ENCODE measurements around the gene MMP1.
A peak's percentile ranks its signal among the peaks of the same experiment; 100 is the strongest.
"Not testable (repeated sequence)": the region's sequence is repeated elsewhere in the genome, so short reads cannot be mapped to it uniquely, and the experiment has no call there.

MMP1 gene

DNA sequence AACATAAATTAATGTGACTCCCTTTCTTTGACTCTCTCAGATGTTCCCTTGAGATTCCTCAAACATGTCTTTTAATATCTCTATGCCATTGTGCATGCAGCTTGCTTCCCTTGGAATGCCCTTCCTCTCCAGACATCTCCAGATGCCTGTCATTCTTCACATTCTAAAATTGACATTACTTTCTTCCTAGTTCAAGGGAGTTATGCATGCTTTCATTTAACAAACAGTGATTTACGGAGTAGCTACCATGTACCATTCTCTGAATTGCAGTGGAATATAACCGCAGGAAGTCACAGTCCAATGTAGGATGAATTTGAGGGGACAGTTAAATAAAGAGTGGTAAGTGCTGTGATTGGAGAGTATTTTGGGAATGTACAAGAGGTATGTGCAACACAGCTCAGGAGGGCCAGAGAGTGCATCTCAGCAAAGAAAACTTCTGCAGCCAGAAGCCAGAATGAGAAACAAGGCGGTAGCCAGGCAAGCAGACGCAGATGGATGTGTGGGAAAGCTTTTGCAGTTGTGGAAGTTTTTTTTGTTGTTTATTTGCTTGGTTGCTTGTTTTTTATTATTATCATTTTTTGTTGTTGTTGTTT is 36.2 kb downstream of the MMP1 start:
- ChIA-PET CTCF (interaction anchor here (0.6 to 0.7 kb wide), 2 partner anchors 28 to 95 kb away, joined by 3 read pairs; no protein-coding TSS in a partner anchor), POLR2A (ENCODE audit: low non-redundant PET) (no interaction called here)
- DNase-seq (ENCODE audit: low spot score), result no peak
- TF ChIP-seq, protein P1, sequence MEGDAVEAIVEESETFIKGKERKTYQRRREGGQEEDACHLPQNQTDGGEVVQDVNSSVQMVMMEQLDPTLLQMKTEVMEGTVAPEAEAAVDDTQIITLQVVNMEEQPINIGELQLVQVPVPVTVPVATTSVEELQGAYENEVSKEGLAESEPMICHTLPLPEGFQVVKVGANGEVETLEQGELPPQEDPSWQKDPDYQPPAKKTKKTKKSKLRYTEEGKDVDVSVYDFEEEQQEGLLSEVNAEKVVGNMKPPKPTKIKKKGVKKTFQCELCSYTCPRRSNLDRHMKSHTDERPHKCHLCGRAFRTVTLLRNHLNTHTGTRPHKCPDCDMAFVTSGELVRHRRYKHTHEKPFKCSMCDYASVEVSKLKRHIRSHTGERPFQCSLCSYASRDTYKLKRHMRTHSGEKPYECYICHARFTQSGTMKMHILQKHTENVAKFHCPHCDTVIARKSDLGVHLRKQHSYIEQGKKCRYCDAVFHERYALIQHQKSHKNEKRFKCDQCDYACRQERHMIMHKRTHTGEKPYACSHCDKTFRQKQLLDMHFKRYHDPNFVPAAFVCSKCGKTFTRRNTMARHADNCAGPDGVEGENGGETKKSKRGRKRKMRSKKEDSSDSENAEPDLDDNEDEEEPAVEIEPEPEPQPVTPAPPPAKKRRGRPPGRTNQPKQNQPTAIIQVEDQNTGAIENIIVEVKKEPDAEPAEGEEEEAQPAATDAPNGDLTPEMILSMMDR (conservative IDR thresholded peaks at IDR 0.05; ENCODE audit: low read depth), result no peak
- H3K27ac ChIP-seq, result no peak overlapping the region

DNA sequence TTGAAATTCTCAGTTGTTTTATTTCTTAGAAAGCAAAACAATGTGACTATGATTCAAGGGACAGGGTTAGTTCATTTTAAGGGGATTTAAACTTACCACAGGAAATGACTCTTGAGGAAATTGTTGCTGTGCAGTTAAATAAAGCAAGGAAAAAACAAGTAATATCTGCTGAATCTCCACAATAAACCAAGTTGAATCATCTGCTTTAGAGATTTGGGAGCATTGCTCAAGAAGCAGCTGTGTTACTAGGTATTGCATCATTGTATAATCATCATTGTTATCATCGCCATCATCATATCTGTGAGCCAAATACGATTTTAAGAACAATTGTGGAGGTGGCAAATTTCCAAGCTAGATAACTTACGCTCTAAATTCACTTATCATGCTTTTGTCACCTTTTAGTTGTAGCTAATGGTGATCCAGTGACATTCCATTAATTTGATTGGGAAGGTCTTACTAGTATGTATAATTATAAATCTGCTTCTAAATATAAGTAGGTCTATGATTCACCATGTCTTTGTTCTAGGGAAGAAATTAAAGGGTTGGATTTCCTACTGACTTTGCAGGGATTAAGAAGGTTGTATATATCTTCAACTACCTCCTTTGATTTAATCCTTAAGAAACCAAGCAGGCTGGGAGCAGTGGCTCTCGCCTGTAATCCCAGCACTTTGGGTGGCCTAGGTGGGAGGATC is 37.5 kb downstream of the MMP1 start:
- peak; percentile 92 for DNase-seq (ENCODE audit: low spot score)
- peak overlapping the region; percentile 70 for H3K27ac ChIP-seq
- POLR2A ChIA-PET (ENCODE audit: low non-redundant PET), result no interaction called here
- TF ChIP-seq, protein P1 (conservative IDR thresholded peaks at IDR 0.05; ENCODE audit: low read depth), result no peak
- CTCF ChIA-PET, result interaction anchor here (0.6 kb wide), 1 partner anchor 94 kb away, joined by 4 read pairs; no protein-coding TSS in a partner anchor

DNA sequence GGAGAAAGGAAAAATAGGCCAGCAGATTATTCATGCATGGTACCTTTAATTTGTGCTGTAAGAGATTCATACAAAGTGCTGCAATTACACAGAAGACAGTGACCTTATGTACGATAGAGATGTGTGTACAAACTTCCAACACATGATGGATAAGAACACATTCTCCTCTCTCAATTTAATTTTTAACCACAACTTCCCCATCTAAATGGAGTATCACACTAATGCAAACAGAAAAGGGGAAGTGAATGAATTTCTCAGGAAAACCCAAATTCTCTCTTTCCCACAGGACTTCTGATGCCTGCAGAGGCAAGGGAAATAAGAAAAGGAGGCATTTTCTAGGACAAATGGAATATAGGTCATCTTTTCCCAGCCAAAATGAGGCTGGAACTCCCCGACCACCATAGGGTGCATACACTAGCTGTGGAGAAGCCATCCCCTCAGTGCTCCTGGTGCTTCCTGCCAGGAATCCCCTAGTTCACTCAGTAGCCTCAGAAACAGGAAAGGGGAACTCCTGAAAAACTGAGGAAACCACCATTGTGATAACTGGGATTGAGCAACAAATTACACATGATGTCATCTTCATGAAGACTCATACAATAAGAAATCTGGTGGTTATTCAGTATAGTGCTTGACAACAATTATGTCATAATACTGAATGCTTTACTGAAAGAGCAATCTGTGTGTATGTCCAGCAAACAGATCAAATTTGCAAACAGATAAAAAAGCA is 40.0 kb downstream of the MMP1 start:
- POLR2A ChIA-PET (ENCODE audit: low non-redundant PET), result no interaction called here
- CTCF ChIA-PET, result no interaction called here
- TF ChIP-seq, protein P1 (conservative IDR thresholded peaks at IDR 0.05; ENCODE audit: low read depth), result no peak
- peak; percentile 22 for DNase-seq (ENCODE audit: low spot score)
- no peak overlapping the region for H3K27ac ChIP-seq

DNA sequence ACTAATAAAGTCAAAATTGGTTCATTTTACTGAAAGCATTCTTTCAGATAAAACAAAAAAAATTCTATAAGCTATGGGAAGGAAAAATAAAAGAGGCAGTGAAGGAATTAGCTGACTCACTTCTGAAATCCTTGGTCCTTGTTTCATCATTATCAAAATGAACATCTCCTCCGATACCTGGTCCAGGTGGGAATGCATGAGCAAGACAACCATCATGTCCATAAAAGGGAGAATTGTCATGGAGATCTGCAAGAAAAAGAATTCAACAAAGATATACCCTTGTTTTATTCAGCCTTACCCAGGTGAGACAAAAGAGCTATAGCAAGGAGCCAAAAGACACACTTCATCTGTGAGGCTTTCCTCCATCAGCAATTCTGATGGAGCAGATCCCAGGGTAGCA is 44.7 kb downstream of the MMP1 start:
- ChIA-PET POLR2A (ENCODE audit: low non-redundant PET) (no interaction called here), CTCF (interaction anchor here (0.7 to 1.2 kb wide), 2 partner anchors 27 to 214 kb away, joined by 3 read pairs; partner anchors contain the start of gene MMP10)
- DNase-seq (ENCODE audit: low spot score), result no peak
- TF ChIP-seq, protein P1 (conservative IDR thresholded peaks at IDR 0.05; ENCODE audit: low read depth), result no peak
- no peak overlapping the region for H3K27ac ChIP-seq

DNA sequence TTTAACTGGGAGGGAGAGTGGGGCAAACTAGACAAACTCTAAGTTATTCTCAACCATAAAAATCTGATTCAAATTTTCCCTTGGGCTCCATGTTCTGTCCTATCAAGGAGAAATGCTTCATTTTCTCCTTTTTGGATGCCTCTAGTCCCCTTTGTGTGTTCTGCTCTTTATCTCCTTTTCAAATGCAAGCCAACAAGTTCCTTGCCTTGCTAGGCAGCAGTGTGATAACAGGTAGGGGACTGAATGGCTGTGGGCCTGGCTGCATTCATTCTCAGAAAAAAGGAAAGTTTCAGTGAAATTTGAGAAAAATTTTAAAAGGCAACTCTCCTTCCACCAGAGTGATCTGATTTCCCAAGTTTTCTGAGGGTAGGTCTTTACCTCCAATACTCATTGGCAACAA is 46.3 kb downstream of the MMP1 start:
- TF ChIP-seq, protein P1 (conservative IDR thresholded peaks at IDR 0.05; ENCODE audit: low read depth), result no peak
- no peak for DNase-seq (ENCODE audit: low spot score)
- CTCF ChIA-PET, result no interaction called here
- no peak overlapping the region for H3K27ac ChIP-seq
- POLR2A ChIA-PET (ENCODE audit: low non-redundant PET), result no interaction called here

DNA sequence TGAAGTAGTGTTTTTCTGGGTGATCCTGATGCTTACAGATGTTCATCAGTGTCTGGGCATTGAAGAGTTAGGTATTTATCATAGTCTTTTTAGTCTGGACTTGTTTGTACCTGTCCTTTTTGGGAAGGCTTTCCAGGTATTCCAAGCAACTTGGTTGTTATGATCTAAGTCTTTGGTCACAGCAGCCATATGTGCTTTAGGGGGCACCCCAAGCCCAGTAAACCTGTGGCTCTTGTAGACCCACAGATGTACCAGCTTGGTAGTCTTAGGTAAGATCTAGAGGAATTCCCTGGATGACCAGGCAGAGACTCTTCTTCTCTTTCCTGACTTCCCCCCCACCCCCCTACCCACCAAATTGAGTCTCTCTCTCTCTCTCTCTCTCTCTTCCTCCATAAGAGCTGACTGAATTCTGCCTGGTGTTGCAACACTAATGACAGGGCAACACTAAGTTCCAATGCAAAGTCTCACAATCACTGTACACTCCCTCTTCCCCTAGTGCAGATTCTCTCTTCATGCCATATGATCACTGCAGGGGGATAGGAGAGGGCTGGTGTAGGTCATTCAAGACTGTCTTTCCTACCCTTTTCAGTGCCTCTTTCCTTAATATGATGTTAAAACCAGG is 48.7 kb downstream of the MMP1 start:
- DNase-seq (ENCODE audit: low spot score), result no peak
- ChIA-PET CTCF (no interaction called here), POLR2A (ENCODE audit: low non-redundant PET) (no interaction called here)
- TF ChIP-seq, protein P1 (conservative IDR thresholded peaks at IDR 0.05; ENCODE audit: low read depth), result no peak
- H3K27ac ChIP-seq, result no peak overlapping the region

DNA sequence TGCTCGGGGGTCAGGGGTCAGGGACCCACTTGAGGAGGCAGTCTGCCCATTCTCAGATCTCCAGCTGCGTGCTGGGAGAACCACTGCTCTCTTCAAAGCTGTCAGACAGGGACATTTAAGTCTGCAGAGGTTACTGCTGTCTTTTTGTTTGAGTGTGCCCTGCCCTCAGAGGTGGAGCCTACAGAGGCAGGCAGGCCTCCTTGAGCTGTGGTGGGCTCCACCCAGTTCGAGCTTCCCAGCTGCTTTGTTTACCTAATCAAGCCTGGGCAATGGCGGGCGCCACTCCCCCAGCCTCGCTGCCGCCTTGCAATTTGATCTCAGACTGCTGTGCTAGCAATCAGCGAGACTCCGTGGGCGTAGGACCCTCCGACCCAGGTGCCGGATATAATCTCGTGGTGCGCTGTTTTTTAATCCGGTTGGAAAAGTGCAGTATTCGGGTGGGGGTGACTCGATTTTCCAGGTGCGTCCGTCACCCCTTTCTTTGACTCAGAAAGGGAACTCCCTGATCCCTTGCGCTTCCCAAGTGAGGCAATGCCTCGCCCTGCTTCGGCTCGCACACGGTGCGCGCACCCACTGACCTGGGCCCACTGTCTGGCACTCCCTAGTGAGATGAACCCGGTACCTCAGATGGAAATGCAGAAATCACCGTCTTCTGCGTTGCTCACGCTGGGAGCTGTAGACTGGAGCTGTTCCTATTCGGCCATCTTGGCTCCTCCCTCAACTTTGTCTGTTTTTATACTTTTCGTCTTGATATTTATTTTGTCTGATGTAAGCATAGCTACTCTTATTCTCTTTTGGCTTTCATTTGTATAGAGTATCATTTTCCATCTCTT is 51.0 kb downstream of the MMP1 start:
- CTCF ChIA-PET; DNase-seq (ENCODE audit: low spot score); POLR2A ChIA-PET (ENCODE audit: low non-redundant PET): not testable (repeated sequence)
- H3K27ac ChIP-seq, result peak overlapping the region; percentile 70
